Measurements from ENCODE around the gene TAS1R2.
A peak's percentile ranks its signal among the peaks of the same experiment; 100 is the strongest.
"Not testable (repeated sequence)": the region's sequence is repeated elsewhere in the genome, so short reads cannot be mapped to it uniquely, and the experiment has no call there.

Gene TAS1R2

DNA sequence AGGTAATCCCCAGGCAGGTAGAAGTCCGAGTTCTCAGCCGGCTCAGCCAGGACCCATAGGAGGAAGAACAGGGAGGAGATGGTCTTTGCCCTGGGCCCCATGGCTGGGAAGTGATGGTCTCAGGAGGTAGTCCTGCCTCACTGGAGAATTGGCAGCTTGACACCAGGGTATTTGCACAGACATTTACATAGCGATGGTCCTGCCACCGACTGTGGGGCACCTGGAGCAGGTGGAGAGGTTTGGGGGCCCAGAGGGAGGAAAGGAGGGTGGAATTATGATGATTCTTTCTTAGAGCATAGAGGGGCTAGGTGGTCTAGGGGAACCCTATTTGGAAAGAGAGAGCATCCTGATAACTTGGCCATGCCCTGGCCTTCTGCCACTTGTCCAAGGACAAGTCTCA, at the start of gene TAS1R2:
TSS of gene TAS1R2 (minus strand) at position 101 of the 400 bp plus-strand sequence. CDS start at position 101, 0 bp downstream.
- DNase-seq: no peak

DNA sequence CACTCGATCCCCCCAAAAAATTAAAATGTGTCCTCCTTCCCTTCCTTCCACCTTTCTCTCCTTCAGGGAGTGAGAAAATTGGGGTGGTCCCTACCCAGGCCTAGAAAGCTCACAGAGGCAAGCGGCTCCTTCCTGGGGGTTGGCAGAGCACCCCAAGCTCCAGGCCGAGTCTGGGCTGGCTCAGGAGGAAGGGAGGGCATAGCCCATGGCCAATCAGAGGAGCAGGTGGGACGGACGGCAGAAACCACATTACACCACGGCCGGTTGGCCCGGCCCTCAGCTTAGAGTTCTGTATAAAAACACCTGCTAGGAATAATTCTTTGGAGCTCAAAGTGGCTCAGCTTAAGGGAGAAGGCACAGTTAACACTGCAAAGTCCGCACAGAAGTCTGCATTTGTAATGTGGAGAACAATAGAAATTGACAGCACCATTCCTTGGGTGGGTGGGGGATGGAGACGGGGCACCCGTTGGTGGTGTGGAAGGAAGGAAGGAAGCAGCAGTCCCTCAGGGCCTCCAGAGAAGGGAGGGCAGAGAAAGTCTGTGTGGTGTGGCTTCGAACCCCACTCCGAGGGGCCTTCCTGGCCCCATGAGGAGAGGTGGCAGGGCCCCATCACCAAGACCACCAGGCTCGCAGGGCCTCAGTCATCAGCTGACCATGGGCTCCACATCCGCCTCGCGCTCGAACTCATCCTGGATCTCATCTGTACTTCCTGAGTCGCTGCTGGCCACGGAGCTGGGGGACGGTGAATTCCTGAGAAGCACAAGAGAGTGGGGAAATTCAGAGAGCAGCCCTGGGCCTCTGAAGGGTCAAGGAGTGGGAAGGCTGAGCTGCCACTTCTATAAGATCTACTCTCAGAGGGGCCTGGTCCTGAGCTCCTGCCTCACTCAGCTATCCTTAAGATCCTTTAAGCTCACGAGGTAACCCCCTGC, 48.7 kb upstream of the TAS1R2 start:
- no peak for DNase-seq

DNA sequence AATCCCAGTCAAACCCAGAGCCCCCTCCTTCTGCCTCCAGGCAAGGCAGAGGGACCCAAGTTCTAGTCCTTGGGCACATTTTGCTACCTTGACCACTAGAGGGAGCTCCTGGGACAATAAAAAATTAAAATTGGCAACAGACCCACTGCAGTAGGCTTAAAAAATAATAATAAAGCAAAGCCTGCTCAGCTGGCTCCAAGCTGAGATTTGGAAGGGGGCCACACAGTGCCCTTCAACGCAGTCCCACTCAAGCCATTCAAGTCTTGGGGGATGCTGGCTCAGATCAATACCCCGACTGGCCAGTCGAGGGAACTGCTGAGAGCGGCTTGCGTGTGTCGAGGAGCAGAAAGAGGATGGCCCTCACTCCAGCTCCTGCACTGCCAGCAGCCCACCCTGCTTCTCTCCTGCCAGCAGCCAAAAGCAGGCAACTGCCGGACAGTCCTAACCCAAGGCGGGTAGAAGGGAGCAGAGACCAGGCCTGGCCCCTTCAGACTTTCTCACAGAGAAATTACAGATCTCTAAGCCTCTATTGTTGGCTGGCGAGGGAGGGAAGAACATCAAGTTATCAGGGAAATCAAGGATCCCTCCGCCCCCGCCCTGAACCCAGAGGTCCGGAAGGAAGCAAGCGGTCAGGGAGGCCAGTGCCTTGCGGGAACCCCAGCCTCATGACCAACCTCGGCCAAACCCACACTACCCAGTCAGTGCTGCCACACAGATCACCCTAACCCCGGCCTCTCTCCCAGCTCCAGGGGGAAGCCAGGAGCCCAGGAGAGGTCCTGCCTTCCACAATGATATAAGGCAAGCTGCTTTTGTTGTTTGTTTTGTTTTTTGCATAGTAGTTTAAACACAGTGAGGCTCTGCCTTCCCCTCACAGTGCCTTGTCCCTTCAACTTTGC, 47.8 kb upstream of the TAS1R2 start:
- DNase-seq: no peak

DNA sequence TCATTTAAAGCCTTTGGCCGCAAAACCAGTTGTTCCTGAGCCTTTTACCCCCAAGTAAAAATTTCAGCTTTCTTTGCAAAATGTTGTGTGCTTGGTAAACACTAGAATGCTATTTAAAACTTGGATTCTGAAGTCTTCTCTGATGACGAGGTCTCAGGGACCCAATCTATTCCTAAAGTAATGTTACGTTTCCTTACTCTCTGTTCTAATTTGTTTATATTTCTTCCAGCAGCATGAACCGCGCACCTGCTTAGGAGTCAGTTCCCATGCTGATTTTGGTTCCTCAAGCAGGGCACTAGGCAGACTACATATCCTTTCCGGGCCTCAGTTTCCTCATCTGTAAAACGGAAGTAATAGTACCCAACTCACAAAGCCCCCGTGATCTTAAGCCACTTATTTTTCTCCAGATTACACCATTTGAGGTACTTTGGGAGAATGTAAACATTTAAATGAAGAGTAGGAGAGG, 43.9 kb upstream of the TAS1R2 start:
- no peak for DNase-seq

DNA sequence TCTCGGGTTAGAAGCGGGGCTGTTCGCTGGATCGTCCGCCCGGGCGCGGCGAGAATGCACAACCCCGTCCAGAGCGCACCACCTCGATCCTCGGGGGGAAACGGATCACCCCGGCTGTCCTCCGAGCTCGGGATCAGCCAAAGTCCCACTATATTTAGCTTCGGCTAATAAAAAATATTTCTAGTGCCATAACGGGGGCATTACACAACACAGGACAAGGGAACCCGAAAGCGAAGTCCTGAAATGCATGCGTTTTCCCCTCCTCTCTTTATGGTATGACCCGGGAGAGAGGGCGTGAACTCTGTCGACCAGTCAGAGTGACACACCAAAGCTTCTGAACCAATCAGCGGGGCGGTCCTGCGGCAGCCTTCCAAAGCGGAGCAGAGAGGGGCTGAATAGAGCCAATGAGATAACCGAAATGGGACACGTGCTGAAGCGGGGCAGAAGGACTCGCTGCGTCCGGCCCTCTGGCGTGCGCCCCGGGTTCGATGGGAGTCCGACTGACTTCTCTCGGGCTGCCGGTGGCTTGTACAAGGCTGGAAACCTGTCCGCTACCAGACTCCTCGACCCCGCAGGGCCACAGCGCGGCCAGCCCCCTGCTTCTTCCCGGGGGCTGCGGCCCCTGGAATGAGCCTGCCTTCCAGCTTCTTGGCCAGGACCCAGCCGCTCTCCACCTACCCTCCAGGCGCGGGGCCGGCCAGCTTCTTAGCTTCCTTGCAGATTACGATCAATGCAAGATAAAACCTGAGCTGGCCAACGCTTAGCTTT, 43.2 kb upstream of the TAS1R2 start, which contains the start of gene ALDH4A1:
TSS of gene ALDH4A1 (minus strand) at position 33 of the 768 bp plus-strand sequence. CDS start at position 1, 32 bp downstream.
- DNase-seq: peak; percentile 93

DNA sequence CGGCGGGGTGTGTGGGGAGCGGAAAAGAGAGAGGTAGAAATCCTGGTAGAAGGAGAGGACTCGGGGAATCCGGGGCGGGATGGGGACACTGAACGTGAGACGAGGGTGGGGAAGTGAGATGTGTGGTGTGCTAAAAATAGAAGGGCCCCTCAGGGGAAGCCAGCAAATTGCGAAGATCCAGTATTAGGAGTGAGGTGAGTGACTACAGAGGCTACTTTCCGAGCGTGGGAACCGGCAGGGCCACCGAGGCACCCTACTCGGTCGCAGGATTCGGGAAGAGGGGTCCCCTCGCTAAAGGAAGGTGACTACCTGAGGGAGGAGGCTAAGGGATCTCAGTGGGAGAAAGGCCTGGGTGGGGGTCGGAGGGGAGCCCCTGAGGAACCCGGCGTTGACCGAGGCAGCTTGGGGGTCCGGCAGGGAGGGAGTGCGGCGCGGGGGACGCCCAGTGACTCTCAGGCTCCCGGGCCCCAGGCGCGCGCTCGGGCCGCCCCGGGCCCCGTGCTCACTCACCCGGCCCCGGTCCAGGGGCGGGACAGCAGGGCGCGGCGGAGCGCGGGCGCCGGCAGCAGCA, 42.6 kb upstream of the TAS1R2 start:
- DNase-seq: no peak

DNA sequence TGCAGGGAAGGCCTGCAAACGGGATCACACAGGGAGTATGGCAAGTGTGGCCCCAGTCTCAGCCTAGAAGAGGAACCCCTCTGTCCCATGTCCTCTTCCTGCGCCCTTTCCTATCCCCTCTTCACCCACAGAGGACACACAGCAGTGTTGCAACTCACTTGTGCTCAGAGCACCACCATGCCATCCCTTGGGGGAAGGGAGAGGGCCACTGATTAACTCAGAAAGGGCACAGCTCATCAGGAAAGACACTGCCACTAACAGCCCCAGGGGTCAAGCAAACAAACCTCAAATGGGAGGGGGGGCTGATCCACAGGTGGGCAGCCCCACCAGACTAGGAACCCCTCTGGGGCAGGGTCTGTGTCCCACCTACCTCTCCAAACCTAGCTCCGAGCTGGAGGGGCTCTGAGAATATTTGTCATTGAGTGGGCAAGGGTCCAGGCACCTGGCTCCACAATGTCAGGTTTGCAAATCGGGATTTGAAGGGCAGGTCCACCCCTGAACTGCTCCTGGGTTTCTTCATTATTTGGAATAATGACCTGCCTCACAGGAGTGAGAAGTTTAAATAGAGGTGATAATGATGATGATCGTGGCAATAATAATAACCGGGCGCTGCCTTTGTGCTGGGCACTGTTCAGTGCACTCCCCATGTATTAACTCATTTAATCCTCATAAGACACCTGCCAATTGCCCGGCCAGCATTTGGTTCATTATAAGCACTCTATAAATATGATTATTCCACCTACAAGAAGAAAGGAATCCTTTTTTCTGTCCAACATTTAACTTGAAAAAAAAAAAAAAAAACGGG, 41.9 kb upstream of the TAS1R2 start:
- DNase-seq: no peak

DNA sequence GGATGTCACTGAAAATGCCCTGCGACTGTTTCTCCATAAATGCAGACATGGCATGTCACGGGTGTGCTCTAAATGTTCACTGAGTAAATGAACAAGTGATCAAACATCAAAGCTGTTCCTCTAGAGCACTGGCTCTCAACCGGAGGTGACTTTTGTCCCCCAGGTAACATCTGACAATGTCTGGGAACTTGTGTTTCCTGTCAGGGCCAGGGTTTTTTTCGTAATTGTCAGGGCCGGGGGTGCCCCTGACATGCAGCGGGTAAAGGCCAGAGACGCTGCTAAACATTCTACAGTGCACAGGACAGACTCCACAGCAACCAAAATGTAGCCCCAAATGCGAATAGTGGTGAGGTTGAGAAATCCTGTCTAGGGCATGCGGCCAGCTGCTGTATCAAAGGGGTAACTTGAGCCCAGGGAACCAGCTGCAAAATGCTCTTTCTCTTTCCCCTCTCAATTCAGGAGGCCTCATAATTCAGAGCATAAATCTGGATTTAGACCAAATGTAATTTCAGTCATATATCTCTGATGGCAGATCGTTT, 40.9 kb upstream of the TAS1R2 start:
- no peak for DNase-seq

DNA sequence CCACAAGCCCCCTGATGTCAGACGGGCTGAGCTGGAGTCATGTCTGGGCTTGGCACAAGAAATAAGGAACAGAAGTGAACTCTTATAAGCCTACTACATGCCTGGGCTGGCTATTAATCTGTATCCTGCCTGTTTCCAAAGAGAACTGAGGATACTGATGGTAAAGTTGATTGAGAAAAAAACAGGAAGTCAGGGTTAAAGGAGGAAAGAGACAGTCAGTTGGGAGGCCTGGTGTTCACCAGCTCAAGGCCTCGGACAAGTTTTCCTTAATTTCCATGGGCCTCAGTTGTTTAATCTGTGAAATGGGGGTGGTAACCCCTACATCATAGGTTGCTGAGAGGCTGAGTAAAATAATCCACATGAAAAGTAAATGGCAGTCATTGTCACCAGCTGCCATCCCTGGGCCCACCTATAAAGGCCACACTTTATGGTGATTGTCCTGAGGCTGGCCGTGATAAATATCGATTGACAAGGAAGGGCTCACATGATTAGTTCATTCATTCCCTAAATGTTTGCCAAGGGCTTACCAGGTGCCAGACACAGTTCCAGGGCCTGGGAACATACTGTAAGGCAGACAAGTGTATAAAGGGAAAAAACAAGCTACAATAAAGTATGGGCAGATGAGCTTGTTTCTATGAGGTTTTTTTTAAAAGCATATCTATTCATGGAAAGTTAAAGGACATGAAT, 40.0 kb upstream of the TAS1R2 start:
- DNase-seq: no peak

DNA sequence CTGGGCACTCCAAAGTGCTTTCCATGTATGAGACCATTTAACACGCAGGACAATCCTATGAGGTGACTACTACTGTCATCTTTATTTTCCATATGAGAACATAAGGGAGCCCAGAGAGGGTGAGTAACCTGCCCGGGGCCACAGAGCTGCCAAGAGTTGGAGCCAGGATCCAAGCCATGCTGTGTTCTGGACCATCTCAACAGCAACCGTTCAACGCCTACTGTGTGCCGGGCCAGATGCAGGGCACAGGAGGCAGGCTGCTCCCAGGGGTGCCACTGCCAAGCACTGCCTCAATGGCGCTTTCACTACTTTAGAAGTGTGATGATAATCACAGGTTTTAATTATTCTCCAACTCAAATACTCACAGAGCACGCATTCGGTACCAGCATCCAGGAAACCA, 39.1 kb upstream of the TAS1R2 start:
- no peak for DNase-seq

DNA sequence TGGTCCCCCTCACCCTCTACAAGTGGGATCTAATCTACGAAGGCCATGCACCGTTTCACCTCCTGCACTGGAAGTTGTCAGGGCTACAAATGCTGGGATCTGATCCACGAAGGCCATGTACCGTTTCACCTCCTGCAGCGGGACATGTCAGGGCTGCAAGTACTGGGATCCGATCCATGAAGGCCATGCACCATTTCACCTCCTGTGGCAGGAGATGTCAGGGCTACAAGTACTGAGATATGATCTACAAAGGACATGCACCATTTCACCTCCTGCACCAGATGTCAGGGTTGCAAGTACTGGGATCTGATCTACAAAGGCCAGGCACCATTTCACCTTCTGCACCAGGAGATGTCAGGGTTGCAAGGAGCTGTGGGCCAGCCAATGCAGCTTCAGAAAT, 35.9 kb upstream of the TAS1R2 start:
- no peak for DNase-seq

DNA sequence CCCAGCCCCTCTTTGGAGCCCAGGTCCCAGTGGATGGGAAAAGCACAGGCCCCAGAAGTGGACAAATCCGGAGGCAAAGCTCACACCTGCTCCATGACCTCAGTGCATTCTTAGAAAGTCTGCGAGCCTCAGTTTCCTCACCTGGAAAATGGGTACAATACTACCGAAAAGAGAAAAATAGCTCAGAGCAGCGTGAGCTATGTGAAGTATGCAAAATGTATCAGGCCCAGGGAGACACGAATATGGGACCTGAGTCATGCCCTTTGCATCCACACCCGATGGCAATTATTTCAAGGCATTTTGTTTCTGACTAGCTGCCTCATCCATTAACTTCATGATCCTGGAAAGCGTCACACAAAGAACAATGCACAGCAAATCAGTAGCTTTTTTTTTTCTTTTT, 33.7 kb upstream of the TAS1R2 start:
- no peak for DNase-seq

DNA sequence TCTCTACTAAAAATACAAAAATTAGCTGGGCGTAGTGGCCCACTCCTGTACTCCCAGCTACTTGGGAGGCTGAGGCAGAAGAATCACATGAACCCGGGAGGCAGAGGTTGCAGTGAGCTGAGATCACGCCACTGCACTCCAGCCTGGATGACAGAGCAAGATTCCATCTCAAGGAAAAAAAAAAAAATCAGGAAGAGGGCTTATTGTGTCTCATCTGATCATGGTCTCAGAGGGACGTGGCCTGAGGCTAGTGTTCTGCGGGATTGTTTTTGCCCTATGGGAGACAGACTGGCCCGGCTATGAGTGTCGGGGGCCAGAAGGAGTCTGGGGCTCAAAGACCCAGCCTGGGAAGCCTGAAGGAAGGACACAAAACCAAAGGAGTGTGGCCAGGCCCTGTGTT, 32.4 kb upstream of the TAS1R2 start:
- DNase-seq: not testable (repeated sequence)

DNA sequence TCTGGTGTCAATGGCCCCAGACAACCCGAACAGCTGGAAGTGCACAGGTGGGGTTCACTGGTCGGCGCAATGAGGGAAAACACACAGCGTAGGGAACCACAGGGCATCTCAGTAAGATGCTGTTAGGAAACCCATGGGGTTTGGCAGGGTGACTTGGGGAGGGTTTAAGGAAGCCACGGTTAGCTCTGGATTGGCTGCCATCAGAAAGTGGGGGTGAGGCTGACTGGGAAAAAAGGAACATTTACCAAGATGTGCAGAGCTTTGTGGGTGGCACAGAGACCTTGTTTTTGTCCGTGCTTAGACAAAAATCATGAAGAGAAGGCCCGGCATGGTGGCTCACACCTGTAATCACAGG, 31.9 kb upstream of the TAS1R2 start:
- no peak for DNase-seq

DNA sequence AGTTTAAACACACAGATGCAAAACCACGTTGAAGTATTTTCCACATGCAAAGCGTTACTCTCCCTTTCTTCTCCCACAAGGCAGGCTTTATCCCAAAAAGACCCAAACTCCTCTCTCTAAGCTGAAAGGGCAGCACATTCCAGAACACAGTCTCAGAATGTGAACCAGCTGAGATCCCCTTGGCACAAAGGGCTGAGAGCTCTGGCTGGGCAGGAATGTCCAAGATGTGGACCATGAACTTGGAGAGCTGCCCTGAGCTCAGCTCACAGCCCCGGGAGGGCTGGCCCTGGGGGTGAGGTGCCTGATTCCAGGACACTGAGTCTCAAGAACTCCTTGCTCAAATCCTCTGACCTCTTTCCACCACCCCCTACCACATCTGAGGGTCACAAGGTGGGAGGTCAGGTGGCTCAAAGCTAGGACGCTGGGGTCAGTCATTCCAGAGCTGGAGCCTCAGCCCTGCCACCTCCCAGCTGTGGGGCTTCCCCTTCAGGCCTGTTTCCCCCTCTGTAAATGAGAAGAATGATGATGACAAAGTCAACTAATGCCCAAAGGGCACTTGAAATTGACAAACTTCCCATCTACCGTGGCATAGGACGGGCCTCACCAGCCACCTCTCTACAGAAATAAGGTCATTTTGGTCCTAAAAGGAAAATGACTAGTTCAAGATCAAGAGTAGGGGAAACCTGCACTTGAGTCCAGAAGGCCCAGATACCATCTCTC, 31.4 kb upstream of the TAS1R2 start:
- no peak for DNase-seq

DNA sequence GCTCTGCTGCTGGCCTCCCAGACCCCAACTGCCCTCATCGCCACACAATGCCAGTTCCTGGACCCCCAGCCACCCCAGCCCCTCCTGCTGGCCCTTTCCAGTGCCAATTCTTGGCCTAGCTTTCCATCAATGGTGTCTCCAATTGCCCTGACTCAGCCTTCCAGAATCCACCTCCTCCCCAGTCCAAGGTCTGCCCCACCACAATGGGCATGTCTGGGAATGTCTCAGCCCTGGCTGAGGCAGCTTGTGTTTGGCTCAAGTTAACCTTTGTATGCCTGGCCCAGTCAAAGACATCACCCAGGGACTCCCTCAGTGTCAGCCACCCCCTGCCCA, 26.5 kb upstream of the TAS1R2 start:
- no peak for DNase-seq

DNA sequence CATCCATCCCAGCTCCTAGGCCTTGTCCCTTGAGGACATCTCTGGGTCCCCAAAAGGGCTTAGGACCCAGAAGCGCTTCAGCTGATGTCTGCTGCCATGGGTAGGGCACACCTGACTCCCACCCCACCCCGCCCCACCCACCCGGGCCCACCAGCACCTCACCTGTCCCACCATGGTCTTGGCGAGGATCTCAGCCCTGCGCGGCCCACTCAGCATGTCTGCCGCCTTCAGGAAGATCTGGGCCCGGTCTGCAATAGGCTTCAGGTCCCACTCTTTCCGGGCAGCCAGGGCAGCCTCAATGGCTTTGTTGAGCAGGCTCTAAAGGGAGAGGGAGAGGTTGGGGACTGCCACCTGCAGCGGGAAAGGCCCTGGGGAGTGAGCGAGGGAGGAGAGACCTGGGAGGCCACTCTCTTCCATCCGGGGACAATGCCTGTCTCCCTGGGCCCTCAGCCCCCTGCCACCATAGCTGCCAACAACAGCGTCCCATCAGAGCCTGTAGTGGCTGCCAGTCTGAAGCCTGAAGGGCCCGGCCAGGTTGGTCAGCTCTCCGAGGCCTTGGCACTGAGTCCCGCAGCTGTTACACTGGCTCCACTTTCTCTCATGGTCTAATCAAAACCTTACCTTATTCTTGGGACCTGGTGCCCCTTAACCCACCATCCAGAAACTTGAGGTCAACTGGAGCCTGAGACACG, 26.0 kb upstream of the TAS1R2 start:
- DNase-seq: no peak

DNA sequence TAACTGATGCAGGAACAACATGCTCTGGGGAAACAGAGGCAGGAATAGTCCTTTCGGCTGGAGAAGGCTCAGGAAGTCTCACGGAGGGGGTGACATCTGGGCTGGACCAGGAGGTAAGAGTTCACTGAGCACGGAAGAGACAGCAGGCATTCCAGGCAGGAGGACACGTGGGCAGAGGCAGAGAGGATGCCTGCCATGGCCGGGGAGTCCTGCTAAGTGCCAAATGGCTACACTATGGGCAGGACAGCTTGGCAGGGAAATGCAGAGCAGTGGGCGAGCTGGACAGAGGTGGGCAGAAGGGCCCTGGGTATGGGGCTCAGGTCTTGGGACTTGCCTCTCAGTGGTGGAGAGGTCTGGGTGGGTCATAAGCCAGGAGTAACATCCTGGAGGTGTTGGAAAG, 25.3 kb upstream of the TAS1R2 start:
- no peak for DNase-seq

DNA sequence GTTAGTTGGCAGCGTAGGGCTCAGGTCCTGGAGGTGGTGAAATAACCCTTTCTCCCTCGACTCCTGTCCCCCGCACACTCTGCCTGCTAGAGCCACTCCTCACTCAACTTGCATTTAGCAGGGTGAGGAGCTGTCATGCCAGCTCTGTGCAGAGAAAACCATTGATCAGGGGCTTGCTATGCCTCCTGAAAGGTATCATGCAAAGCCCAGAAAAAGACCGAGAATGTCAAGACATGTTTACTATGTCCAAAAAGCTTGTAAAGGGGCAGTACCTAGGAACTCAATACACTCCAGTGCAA, 24.9 kb upstream of the TAS1R2 start:
- no peak for DNase-seq

Data from NCI-H524 treated with DMSO at 0.1 percent for 48 hours (cell line).